GM21447 (cell line): ENCODE results near the gene SLC28A3.

Experiments
- ATAC-seq: cut with Tn5 transposase; IDR thresholded peaks from one replicate; pipeline ENCODE4 v1.9.1; 2021; ENCODE audit not compliant: unreplicated experiment

Gene SLC28A3

GRCh38 chr9:84251921-84252320, 88.6 kb downstream of the SLC28A3 start:
- no peak for ATAC-seq

- ATAC-seq: no peak
Measured at GRCh38 chr9:84241817-84242373, 98.7 kb downstream of the SLC28A3 start.

DNA sequence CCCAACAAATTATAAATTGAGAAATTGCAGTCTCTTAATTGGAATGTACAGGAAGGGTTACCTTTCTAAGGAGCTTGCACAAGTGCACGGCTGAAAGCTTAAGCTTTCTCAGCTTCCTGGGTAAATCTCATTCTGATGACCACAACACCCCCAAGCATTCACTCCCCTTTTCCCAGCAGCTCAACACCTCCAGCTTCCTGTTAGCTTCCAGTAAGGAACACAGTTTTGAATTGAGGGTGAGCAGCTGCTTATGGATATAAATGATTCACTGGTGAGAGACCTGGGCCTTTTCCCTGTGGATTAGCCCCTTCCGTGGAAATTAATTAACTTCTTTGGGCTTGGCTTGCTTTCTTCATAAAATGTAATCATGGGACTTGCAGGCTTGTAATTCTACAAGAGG, 101.2 kb downstream of the SLC28A3 start:
- ATAC-seq: no peak

- no peak for ATAC-seq
Measured at GRCh38 chr9:84238652-84239051, 101.9 kb downstream of the SLC28A3 start.

GRCh38 chr9:84235511-84235910, 105.0 kb downstream of the SLC28A3 start:
- ATAC-seq: no peak

- no peak for ATAC-seq
Measured at GRCh38 chr9:84230355-84231145, 110.0 kb downstream of the SLC28A3 start.

GRCh38 chr9:84229191-84229590, 111.4 kb downstream of the SLC28A3 start:
- no peak for ATAC-seq

GRCh38 chr9:84228130-84228720, 112.3 kb downstream of the SLC28A3 start:
- ATAC-seq: no peak

DNA sequence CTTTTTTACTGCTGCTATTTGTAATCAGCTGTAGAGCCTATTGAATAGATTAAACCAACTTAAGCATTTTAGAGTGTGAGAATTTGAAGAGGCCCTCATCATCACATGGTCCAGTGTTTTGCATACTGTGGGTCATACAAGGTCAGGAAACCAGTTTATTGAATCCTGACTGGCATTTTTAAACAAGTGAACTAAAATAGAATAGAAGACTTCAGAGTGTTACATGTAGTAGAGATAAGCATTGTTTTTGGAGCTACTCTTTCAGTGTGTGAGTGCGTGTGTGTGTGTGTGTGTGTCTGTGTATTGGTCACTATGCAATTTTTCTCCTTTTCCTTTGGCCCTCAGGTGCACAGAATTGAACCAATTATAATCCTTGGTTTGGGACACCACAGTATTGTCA, 114.4 kb downstream of the SLC28A3 start:
- ATAC-seq: no peak
